Loucy (cell line): ENCODE data around the gene PRCD.

Source experiments
- H2AFZ ChIP-seq: fragments of 200-600 bp; sonication (generic); 2 replicates; pipeline ENCODE4 v1.6.0; 2016; ENCODE audit warnings: antibody characterized with exemption, mild to moderate bottlenecking, low read length, moderate library complexity
- H3F3A ChIP-seq: fragments of 200-600 bp; 2 replicates; pipeline ENCODE4 v1.6.0; 2016; ENCODE audit warnings: antibody characterized with exemption, low read depth, mild to moderate bottlenecking
- H3K27me3 ChIP-seq: fragments of 200-600 bp; sonication (generic); 2 replicates; pipeline ENCODE4 v1.6.1; 2014; ENCODE audit warnings: low read length, mild to moderate bottlenecking; ENCODE audit not compliant: insufficient read depth, poor library complexity, severe bottlenecking
- H3K36me3 ChIP-seq: fragments of 200-600 bp; sonication (generic); 2 replicates; pipeline ENCODE4 v1.6.1; 2016; ENCODE audit warnings: low read length; ENCODE audit not compliant: insufficient read depth
- H3K4me1 ChIP-seq: fragments of 200-600 bp; sonication (generic); 2 replicates; pipeline ENCODE4 v1.5.1; 2014; ENCODE audit warnings: low read length, mild to moderate bottlenecking; ENCODE audit not compliant: insufficient read depth, poor library complexity, severe bottlenecking
- H3K4me2 ChIP-seq: fragments of 200-600 bp; sonication (generic); 2 replicates; pipeline ENCODE4 v1.6.0; 2014; ENCODE audit warnings: antibody characterized with exemption, low read length, low read depth, mild to moderate bottlenecking; ENCODE audit not compliant: poor library complexity, severe bottlenecking
- H3K4me3 ChIP-seq: fragments of 200-600 bp; sonication (generic); 2 replicates; pipeline ENCODE4 v1.5.1; 2014; ENCODE audit warnings: low read length, mild to moderate bottlenecking, mixed read lengths; ENCODE audit not compliant: poor library complexity, severe bottlenecking
- H3K79me2 ChIP-seq: fragments of 200-600 bp; sonication (generic); 2 replicates; pipeline ENCODE4 v1.6.1; 2014; ENCODE audit warnings: low read length; ENCODE audit not compliant: insufficient read depth
- H3K9ac ChIP-seq: fragments of 200-600 bp; sonication (generic); 2 replicates; pipeline ENCODE4 v1.6.0; 2014; ENCODE audit warnings: mild to moderate bottlenecking, low read depth, low read length, moderate library complexity; ENCODE audit not compliant: poor library complexity, severe bottlenecking
- H3K9me2 ChIP-seq: fragments of 200-600 bp; sonication (generic); replicated peaks from 2 replicates; pipeline ENCODE4 v1.6.1; 2016; ENCODE audit warnings: low read depth, low read length, mixed read lengths
- H3K9me3 ChIP-seq: fragments of 200-600 bp; sonication (generic); 2 replicates; pipeline ENCODE4 v1.6.1; 2014; ENCODE audit warnings: mild to moderate bottlenecking, antibody characterized with exemption, low read length, low read depth; ENCODE audit not compliant: insufficient read depth
- H4K20me1 ChIP-seq: fragments of 200-600 bp; sonication (generic); 2 replicates; pipeline ENCODE4 v1.6.0; 2014; ENCODE audit warnings: antibody characterized with exemption, low read length, mild to moderate bottlenecking; ENCODE audit not compliant: insufficient read depth, poor library complexity, severe bottlenecking
- CTCF ChIP-seq: fragments of 200-600 bp; sonication (generic); conservative IDR thresholded peaks from 2 replicates; pipeline ENCODE4 v1.5.1; 2014; ENCODE audit warnings: mild to moderate bottlenecking, antibody characterized with exemption, low read length
- EZH2phosphoT487 ChIP-seq: fragments of 200-600 bp; IDR thresholded peaks from 2 replicates; pipeline ENCODE4 v1.6.1; 2018; ENCODE audit warnings: antibody characterized with exemption, mild to moderate bottlenecking, moderate library complexity, borderline replicate concordance

Gene PRCD

GRCh38 chr17:76560036-76560876 is 20.4 kb downstream of the PRCD start:
- Histone ChIP-seq H3K4me2 (peak overlapping the region; percentile 92), H3K9me2 (no peaks in the 10 kb centered on the region), H2AFZ (no peak overlapping the region), H3K4me3 (peak overlapping the region; percentile 94), H3K9me3 (no peaks in the 10 kb centered on the region), H3K27me3 (peaks cover 6% of the 10 kb centered on the region), H4K20me1 (peaks cover 55% of the 10 kb centered on the region), H3K4me1 (peaks cover 49% of the 10 kb centered on the region), H3F3A (no peaks in the 10 kb centered on the region), H3K79me2 (peaks cover 71% of the 10 kb centered on the region), H3K36me3 (peaks cover 28% of the 10 kb centered on the region; the same call in 1 of the 2 replicates), H3K9ac (peak overlapping the region; percentile 99)
- TF ChIP-seq CTCF (no peak), EZH2phosphoT487 (no peak)

GRCh38 chr17:76560877-76561221 is 21.0 kb downstream of the PRCD start:
- H3K36me3 ChIP-seq: peaks cover 33% of the 10 kb centered on the region; the same call in 1 of the 2 replicates
- no peaks in the 10 kb centered on the region for H3K9me2 ChIP-seq
- no peaks in the 10 kb centered on the region for H3F3A ChIP-seq
- peaks cover 6% of the 10 kb centered on the region for H3K27me3 ChIP-seq
- peaks cover 49% of the 10 kb centered on the region for H3K4me1 ChIP-seq
- H3K79me2 ChIP-seq: peaks cover 77% of the 10 kb centered on the region
- H3K4me3 ChIP-seq: peak overlapping the region; percentile 94
- H3K4me2 ChIP-seq: peak overlapping the region; percentile 92
- TF ChIP-seq EZH2phosphoT487: no peak
- TF ChIP-seq CTCF: no peak
- H3K9me3 ChIP-seq: no peaks in the 10 kb centered on the region
- H3K9ac ChIP-seq: peak overlapping the region; percentile 99
- H4K20me1 ChIP-seq: peaks cover 61% of the 10 kb centered on the region
- no peak overlapping the region for H2AFZ ChIP-seq

- no peak overlapping the region for H2AFZ ChIP-seq
- H3K36me3 ChIP-seq: peaks cover 33% of the 10 kb centered on the region; the same call in 1 of the 2 replicates
- TF ChIP-seq EZH2phosphoT487 (no peak), CTCF (no peak)
- H3K9me3 ChIP-seq: no peaks in the 10 kb centered on the region
- H3K4me1 ChIP-seq: peaks cover 49% of the 10 kb centered on the region
- H4K20me1 ChIP-seq: peaks cover 66% of the 10 kb centered on the region
- peak overlapping the region; percentile 99 for H3K9ac ChIP-seq
- peak overlapping the region; percentile 94 for H3K4me3 ChIP-seq
- peak overlapping the region; percentile 92 for H3K4me2 ChIP-seq
- H3K9me2 ChIP-seq: no peaks in the 10 kb centered on the region
- peaks cover 6% of the 10 kb centered on the region for H3K27me3 ChIP-seq
- peaks cover 82% of the 10 kb centered on the region for H3K79me2 ChIP-seq
- no peaks in the 10 kb centered on the region for H3F3A ChIP-seq
Measured at GRCh38 chr17:76561332-76561731, 21.5 kb downstream of the PRCD start.
